ENCODE results near the gene ANO7. TPM values are rescaled to one million over a fixed set of nuclear protein-coding genes. Genes with fewer than 3 reads are reported as not detected.
"Not testable (repeated sequence)": the region's sequence is repeated elsewhere in the genome, so short reads cannot be mapped to it uniquely, and the experiment has no call there.

Gene ANO7
- total RNA-seq, 1 donor from 2014 or later, result 1.3 TPM

DNA sequence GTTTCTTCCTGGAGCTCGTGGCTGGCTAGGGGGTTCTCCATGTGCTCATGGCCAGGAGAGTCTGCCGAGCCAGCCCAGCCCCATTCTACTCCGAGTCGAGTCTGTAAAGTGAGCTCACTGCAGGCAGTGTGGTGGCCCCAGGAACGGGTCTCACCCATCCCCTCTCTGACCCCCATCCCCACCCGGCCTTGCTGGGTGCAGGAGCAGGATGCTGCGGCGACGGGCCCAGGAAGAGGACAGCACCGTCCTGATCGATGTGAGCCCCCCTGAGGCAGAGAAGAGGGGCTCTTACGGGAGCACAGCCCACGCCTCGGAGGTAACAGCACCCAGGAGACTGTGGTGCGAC is 1.4 kb downstream of the ANO7 start:
- ATAC-seq (no peak), DNase-seq (ENCODE audit: low spot score) (no peak)

DNA sequence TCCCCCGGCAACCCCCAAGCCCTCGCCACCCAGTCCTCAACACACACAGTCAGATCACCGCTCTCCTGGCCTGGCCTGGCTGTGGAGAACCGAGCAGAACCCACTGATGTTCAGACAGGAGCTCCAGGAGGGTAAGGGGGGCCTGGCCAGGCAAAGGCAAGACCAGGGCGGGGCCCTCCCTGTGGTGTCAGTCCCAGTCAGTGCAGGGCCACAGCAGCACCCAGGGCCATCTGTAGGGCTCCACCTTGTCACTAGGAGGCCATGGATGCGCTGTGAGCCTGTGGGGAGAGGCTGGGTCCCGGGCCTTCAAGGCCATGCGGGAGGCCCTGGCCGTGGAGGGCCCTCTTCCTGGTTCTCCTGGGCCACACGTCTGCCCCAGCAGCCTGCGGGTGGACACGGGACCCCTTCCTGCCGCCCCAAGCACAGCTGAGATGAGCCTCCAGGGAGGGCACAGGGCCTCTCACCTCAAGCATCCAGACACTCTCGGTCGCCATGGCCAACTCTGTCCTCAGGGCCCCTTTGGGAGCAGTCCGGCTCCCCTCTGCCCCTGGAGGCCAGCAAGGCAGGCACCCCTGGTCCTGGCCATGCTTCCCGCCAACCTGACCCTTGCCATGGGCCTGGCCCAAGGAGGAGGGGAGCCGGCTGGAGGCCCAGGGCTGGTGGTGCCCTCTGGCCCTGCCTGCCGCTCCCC is 2.0 kb downstream of the ANO7 start:
- DNase-seq (ENCODE audit: low spot score), result no peak

DNA sequence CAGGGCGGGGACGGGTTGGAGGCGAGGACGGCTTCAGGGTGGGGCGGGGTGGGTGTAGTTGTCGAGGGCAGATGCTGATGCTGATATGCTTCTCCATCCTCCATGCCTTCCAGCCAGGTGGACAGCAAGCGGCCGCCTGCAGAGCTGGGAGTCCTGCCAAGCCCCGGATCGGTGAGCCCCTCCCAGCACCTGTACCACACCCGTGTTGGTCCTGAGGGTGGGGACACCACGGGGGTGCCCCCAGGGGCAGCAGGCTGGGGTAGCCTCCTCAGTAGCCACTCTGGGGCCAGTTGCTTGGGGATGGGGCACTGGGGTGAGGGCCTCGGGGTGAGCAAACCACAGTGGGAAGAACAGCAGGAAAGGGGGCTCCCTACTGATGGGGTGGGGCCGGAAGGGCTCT is 2.6 kb downstream of the ANO7 start:
- ATAC-seq, result no peak
- no peak for DNase-seq (ENCODE audit: low spot score)

More for the DNA sequence above, 2.0 kb downstream of the ANO7 start:
- ATAC-seq, result peak; percentile 29

DNA sequence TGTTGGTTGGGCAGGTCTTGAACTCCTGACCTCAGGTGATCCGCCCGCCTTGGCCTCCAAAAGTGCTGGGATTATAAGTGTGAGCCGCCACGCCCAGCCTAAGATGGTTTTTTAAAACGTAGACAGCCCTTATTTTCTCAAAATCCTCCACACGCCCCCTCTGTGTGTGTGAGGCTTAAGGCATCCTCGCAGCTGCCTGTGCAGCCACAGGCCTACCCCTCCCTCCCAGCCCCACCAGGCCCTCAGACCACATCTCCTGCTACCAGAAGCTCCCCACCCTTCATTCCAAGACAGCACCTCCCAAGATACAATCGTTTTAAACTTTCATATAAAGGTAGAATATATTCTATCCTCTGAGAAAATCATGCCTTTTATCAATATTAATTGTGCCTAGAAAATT is 4.8 kb downstream of the ANO7 start:
- ATAC-seq, result no peak
- DNase-seq (ENCODE audit: low spot score), result no peak

DNA sequence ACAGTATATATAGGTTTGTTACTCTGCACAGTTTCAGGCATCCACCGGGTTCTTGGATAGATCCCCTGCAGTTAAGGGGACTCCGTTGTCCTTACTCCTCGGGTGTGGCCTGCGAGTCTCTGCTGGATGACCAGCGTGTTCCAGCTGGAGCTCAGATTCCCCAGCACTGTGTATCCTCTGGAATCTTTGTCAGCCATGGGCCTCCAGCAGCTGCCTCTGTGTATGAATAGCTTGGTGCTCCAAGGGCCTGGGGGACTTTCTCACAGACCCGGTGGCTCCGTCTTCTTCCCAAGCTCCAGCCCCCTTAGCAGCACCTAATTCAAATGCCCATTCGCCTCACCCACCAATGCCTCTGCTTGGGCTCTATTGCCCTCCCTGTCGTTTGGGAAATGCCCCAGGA is 6.3 kb downstream of the ANO7 start:
- DNase-seq (ENCODE audit: low spot score) (no peak), ATAC-seq (no peak)

DNA sequence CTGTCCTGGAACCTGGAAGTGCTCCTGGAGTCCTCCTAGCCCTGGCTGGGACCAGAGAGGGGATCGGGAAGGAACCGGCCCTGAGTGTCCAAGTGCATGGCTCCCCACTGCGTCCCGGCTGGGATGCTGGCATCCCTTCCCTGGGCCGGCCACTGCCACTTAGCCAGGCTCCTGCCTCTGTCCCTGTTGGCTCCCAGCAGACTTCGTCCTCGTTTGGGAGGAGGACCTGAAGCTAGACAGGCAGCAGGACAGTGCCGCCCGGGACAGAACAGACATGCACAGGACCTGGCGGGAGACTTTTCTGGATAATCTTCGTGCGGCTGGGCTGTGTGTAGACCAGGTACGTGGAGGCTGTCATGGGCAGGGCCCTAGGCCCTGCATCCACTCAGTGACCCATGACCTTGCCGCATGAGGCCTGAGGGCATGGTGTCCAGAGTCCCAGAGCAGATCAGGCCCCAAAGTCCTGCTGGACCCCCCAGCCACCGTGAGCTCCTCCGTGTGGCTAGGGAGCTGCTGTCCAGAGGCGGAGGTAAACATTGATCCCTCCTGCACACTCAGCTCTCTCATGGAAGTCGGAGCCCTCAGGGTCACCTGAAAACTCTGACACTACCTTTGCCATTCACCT is 7.1 kb downstream of the ANO7 start:
- ATAC-seq (no peak), DNase-seq (ENCODE audit: low spot score) (no peak)

DNA sequence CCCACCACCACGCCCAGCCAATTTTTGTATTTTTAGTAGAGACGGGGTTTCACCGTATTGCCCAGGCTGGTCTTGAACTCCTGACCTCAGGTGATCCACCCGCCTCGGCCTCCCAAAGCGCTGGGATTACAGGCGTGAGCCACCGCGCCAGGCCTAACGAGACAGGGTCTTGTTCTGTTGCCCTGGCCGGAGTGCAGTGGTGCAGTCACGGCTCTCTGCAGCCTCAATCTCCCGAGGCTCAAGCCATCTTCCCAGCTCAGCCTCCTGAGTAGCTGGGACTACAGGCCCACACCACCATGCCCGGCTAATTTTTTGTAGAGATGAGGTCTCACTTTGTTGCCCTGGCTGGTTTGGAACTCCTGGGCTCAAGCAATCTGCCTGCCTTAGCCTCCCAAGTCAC is 8.8 kb downstream of the ANO7 start:
- DNase-seq (ENCODE audit: low spot score); ATAC-seq: not testable (repeated sequence)

DNA sequence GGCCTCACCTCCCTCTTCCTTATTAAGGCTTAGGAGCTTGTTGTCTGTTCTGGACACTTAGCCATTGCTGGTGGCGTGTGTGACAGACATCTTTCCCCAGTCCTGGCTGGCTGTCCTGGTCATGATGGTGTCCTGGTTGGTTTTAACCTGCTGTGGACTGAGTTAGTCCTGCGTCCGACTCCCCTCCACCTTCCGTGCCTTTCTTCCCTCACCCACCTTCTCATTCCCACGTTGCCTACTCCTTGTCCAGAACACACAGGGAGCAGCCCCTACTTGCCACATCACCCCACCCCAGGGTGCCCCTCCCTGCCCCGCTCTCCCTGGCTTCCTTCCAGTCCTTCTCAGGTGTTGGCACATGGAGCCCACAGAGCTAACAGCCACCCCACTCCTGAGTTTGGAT is 9.5 kb downstream of the ANO7 start:
- DNase-seq (ENCODE audit: low spot score), result no peak
- no peak for ATAC-seq

DNA sequence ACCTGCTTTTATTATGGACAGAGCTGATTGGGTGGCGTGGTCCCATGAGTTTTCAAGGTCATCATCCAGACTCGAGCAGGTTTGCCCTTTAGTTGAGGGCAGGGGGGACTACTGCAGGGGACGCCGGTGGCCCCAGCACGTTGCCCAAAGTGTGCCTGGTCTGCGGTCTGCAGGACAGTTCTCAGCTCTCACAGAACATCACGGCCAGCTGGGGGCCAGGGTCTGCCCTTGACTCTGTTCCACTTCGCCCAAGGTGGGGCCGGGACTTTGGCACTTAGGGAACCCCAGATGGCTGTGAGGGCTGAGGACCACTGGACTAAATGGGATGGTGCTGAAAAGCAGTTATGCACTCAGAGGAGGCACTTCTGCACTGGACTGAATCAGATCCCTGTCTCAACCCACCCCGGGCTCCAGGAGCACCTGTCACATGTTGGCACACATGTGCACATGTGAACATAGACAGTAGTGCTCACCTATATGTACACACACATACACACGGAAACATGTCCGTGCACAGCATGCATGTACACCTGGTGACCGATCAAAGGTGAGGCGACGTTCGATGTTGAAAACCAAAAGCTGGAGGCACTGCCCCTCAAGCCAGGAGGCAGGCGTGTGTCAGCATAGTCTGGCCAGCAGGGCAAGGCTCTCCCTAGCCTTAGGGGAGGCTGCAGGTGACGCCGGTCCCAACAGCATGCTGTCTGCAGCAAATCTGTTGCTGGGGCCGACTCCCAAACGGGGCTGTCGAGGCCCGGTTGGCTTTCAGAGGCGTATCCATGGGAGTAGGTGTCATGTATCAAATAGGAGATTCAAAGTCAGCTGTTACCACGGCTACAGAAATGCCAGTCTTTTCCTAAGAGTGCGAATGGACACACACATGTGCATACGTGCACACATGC is 10.2 kb downstream of the ANO7 start:
- no peak for DNase-seq (ENCODE audit: low spot score)
- ATAC-seq, result no peak

DNA sequence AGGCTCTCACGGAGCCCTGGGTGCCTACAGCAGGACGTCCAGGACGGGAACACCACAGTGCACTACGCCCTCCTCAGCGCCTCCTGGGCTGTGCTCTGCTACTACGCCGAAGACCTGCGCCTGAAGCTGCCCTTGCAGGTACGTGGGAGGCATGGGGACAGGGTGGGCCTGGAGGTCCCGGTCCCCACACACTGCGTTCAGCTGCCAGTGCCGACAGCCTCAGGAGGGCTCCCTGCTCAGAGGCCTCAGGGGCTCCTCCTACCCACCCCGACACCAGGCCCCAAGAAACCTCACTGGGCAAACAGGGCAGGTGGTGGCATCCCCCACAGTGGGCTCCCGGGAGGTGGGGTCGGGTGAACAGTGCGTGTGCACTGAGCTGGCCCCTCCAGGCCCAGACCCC is 10.8 kb downstream of the ANO7 start:
- no peak for DNase-seq (ENCODE audit: low spot score)

DNA sequence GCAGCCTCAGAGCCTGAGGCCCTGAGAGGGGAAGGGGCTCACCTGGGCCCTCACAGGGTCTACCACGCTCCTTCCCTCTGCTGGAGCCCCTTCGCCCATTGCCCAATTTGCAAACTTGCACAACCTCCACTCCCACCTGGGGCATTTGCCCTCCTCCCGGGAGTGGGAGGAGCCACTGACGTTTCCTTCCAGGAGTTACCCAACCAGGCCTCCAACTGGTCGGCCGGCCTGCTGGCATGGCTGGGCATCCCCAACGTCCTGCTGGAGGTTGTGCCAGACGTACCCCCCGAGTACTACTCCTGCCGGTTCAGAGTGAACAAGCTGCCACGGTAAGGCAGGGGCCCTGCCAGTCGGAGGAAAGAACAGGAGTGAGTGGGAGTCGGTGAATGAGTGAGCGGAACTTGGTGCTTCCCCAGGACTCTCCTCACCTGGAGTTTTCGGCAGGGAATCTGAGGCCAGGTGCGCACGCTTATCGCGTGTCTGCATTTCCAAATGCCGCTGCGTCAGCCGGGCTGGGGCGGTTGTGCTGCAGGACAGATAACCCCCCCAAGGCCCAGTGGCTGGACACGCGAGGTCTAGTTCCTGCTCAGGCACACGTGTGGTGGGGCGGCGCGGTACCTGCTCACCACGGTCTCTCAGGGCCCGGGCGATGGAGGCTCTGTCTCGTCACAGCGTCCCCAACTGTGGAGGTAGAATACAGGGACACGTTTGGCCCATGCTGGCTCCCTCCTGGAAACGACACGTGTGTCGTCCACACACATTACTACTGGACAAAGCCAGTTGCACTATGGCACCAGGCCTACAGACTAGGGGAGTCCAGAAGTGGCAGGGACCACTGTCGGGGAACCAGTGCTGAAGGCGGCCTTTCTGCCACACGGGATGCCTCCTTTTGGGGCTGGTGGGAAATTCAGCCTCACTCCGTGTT is 11.7 kb downstream of the ANO7 start:
- ATAC-seq, result no peak
- no peak for DNase-seq (ENCODE audit: low spot score)

More for the DNA sequence above, 10.8 kb downstream of the ANO7 start:
- ATAC-seq, result no peak

DNA sequence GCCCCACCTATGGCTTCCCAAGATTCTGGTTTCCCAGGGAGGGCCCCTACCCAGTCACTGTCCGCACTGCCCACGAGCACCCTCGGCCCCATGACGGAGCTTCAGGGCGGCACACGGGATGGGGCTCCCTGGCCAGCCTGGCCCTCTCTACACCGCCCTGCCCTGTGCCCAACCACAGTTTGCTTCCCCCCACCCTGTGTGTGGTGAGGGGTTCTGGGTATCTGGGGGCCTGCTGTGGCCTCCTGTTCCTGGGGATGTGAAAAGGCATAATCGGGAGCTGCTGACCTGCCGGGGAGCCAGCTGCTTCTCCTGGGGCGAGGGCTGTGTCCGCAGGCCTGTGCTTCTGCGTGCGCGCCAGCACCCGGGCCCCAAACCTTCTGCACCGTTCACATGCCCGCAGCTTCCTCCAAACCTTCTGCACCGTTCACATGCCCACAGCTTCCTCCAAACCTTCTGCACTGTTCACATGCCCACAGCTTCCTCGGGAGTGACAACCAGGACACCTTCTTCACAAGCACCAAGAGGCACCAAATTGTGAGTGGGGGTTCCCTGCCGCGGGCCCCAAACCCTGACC is 12.4 kb downstream of the ANO7 start:
- DNase-seq (ENCODE audit: low spot score) (no peak), ATAC-seq (no peak)

DNA sequence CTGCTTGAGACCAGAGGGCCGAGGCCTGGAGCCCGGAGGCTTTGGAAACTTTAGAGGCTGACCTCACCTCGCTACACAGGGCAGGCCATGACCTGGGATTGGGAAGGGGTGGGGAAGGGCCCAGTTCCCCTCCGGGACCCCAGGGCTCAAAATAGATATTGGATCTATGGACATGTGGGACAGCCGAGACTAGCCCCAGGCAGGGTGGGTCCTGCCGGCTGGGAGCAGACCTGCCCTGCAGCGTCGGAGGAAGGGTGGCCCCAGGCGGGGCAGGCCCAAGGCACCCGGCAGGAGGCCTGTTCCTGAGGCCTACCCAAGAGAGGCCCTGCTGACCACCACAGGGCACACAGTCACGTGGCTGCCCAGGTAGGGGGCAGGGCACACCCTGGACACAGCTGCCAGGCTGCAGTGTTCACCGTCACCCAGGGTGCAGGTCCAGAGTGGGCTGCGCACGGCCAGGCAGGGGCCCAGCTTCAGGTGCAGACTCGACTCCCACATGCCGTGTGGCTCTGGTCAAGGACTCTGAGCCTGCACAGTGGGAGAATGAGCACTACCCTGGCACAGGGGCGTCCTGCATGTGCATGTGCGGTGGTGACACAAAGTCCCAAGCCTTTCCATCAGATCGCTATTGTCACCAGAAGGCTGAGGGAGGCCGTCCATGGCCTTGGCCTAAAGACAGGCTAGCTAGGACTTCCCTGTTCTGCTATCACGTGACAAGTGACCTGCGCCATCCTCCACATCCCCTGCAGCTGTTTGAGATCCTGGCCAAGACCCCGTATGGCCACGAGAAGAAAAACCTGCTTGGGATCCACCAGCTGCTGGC is 13.2 kb downstream of the ANO7 start:
- ATAC-seq (no peak), DNase-seq (ENCODE audit: low spot score) (no peak)

DNA sequence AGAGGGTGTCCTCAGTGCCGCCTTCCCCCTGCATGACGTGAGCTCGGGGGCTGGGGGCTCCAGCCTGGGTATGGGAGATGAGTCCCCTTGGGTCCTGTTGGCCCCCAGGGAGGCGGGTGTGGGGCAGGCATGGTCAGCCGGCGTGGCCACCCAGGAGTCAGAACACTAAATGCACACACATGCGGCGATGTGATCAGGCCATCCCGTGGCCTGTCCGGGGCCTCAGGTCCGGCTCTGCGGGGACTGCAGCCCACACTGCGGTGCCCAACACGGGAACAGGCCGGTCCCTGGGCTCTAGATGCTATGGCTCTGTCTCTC is 13.8 kb downstream of the ANO7 start:
- DNase-seq (ENCODE audit: low spot score), result no peak

DNA sequence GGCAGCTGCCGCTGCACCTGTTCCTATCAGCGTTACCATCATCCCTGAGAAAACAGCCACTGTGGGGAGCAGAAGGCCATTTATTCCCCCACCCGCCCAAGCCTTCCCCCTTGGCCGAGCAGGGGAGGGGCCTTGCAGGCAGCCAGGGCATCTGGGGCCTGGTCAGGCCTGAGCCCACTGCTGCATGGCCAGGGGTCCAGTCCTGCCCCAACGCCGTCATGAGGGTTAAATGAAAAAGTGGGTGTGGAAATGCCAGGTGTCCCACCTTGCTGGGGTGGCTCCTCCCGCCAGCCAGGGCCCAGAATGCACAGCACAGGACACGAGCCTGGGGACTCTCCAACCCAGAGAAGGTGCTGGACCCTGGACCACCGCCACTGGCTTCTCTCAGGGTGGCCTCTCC is 14.2 kb downstream of the ANO7 start:
- ATAC-seq (no peak), DNase-seq (ENCODE audit: low spot score) (no peak)

More for the DNA sequence above, 13.8 kb downstream of the ANO7 start:
- ATAC-seq, result no peak

DNA sequence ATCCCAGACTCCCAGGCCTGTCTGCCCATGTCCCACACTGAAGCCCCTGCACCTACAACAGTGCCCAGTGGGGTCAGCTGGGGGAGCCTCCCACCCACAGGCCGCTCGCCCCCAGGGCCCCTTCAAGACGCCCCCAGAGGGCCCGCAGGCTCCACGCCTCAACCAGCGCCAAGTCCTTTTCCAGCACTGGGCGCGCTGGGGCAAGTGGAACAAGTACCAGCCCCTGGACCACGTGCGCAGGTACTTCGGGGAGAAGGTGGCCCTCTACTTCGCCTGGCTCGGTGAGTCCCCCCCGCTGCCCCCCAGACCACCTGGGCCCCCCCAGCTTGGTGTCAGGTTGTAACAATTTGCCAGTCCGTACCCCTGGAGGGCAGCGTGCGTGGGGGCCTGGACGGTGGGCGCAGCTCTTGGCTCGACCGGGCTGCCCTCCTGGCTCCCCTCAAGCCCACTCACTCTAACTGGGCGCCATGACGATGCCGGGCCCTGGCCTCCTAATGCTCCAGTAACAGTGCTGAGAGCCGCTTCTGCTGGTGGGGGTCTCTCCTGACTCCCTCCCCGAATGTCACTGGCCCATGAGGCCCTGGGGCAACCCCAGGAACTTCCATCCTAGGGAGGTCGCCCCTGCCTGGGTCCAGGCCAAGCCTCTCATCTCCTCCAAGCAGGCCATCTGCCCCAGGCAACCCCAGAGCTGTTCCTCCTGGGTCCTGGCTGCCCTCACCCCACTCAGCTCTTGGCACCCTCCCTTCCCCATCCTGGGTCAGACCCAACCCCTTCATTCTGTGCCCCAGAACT is 14.9 kb downstream of the ANO7 start:
- ATAC-seq (no peak), DNase-seq (ENCODE audit: low spot score) (no peak)

DNA sequence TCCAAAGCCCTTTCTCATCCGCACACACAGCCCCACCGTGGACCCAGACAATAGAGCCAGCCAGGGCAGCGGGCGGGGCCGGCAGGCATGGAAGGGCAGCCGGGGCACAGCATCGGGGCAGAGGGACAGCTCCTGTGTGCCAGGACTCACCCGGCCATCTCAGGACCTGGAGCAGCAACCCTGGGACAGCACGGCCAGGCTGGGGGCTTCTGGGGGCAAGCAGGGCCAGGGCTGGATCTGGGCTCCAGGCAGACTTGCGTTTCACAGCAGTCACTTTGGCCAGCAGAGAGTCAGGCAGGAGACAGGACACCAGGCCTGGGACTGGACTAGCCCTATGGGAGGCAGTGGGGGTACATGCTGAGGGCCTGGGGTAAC is 15.5 kb downstream of the ANO7 start:
- DNase-seq (ENCODE audit: low spot score), result no peak

DNA sequence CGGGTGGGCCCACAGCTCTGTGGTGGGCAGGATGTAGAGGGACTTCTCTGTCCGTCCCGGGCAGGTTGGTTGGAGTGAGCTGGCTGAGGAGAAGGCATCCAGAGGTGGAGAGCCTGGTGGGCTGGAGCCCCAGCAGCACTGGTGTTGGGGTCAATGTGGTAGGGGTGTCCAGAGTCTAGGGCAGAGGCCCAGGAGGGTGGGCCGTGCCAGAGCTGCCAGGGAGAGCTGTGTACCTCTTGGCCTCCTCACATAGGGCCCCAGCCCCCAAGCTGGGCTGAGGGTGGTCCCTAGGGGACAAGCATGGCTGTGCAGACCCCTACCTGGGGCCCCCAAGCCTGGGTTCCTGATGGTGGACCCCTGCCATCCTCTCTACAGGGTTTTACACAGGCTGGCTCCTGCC is 16.0 kb downstream of the ANO7 start:
- no peak for DNase-seq (ENCODE audit: low spot score)

More for the DNA sequence above, 15.5 kb downstream of the ANO7 start:
- no peak for ATAC-seq

DNA sequence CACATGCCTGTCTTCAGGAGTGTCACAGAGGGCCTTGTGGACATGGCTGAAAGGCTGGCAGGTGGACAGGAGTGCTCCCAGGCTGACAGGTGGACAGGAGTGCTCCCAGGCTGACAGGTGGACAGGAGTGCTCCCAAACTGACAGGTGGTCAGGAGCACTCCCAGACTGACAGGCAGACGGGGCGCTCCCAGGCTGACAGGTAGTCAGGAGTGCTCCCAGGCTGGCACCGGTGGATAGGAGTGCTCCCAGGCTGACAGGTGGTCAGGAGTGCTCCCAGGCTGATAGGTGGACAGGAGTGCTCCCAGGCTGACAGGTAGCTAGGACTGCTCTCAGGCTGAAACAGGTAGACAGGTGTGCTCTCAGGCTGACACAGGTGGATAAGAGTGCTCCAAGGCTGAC is 16.6 kb downstream of the ANO7 start:
- no peak for DNase-seq (ENCODE audit: low spot score)

More for the DNA sequence above, 16.0 kb downstream of the ANO7 start:
- ATAC-seq, result no peak

More for the DNA sequence above, 16.6 kb downstream of the ANO7 start:
- no peak for ATAC-seq

All from left lobe of liver (tissue), 2 donors.